ENCODE data around the gene KNSTRN.

Gene KNSTRN

GRCh38 chr15:40337597-40337996, 44.9 kb upstream of the KNSTRN start:
- TF ChIP-seq, protein P1, sequence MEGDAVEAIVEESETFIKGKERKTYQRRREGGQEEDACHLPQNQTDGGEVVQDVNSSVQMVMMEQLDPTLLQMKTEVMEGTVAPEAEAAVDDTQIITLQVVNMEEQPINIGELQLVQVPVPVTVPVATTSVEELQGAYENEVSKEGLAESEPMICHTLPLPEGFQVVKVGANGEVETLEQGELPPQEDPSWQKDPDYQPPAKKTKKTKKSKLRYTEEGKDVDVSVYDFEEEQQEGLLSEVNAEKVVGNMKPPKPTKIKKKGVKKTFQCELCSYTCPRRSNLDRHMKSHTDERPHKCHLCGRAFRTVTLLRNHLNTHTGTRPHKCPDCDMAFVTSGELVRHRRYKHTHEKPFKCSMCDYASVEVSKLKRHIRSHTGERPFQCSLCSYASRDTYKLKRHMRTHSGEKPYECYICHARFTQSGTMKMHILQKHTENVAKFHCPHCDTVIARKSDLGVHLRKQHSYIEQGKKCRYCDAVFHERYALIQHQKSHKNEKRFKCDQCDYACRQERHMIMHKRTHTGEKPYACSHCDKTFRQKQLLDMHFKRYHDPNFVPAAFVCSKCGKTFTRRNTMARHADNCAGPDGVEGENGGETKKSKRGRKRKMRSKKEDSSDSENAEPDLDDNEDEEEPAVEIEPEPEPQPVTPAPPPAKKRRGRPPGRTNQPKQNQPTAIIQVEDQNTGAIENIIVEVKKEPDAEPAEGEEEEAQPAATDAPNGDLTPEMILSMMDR (IDR thresholded peaks at IDR 0.05; ENCODE audit: low read depth, low read length), result no peak
- peak overlapping the region; percentile 3; the same call in 1 of the 2 replicates for H3K4me3 ChIP-seq (ENCODE audit: low read depth, low read length)

- TF ChIP-seq, protein P1 (IDR thresholded peaks at IDR 0.05; ENCODE audit: low read depth, low read length), result peak; percentile 75
- peak overlapping the region; percentile 64 for H3K4me3 ChIP-seq (ENCODE audit: low read depth, low read length)
Measured at GRCh38 chr15:40338041-40338657, 44.4 kb upstream of the KNSTRN start.

GRCh38 chr15:40338921-40339620, 43.5 kb upstream of the KNSTRN start:
- peak overlapping the region; percentile 64 for H3K4me3 ChIP-seq (ENCODE audit: low read depth, low read length)

DNA sequence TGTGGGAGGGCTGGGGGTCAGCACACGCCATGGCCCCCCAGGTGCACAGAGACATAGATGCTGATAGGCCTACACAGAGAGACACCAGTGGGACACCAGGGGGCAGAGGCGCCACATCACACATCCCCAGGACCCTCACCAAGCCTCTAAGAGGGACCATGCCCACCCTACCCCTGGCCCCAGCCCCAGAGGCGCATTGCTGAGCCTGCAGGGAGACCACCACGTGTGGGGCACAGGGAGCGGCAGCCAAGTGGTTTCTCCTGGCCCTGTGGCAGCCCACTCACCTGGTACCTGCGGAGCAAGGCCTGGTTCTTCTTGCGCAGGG, 42.9 kb upstream of the KNSTRN start:
- peak overlapping the region; percentile 64 for H3K4me3 ChIP-seq (ENCODE audit: low read depth, low read length)
- TF ChIP-seq, protein P1 (IDR thresholded peaks at IDR 0.05; ENCODE audit: low read depth, low read length), result no peak

More at GRCh38 chr15:40338921-40339620, 43.5 kb upstream of the KNSTRN start:
- TF ChIP-seq, protein P1 (IDR thresholded peaks at IDR 0.05; ENCODE audit: low read depth, low read length), result no peak

DNA sequence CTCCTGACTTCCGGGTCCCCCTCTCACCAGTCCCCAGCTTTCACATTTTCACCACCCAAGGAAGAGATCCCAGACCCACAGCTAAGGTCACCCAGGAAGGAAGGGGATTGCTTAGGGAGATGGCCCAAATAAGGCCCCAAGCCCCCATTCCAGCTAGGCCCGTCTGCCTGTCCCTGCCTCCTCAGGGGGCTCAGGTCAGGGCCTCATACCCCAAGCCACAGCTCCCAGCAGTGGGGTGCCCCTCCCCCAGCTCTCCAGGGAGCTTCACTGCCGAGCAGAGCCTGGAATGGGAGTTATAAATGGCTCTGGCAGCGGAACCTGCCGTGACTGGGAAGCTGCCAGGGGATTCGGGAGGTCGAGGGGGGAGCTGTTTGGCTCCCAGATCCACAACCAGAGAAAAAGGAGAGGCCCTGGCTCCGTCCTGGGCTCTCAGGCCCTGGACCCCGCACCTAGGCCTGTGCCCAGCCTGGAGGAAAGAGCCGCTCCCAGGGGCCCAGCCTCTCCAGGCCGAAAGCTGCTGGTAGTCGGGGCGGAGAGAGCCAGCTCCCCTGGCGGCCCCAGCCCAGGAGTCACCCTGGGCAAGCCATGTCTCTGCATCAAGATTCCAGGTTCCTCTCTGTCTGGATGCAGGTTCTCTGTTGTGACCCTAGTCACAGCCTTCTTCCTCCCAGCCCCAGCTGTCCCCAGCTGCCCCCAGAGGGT, 42.3 kb upstream of the KNSTRN start:
- TF ChIP-seq, protein P1 (IDR thresholded peaks at IDR 0.05; ENCODE audit: low read depth, low read length), result no peak
- peak overlapping the region; percentile 64 for H3K4me3 ChIP-seq (ENCODE audit: low read depth, low read length)

DNA sequence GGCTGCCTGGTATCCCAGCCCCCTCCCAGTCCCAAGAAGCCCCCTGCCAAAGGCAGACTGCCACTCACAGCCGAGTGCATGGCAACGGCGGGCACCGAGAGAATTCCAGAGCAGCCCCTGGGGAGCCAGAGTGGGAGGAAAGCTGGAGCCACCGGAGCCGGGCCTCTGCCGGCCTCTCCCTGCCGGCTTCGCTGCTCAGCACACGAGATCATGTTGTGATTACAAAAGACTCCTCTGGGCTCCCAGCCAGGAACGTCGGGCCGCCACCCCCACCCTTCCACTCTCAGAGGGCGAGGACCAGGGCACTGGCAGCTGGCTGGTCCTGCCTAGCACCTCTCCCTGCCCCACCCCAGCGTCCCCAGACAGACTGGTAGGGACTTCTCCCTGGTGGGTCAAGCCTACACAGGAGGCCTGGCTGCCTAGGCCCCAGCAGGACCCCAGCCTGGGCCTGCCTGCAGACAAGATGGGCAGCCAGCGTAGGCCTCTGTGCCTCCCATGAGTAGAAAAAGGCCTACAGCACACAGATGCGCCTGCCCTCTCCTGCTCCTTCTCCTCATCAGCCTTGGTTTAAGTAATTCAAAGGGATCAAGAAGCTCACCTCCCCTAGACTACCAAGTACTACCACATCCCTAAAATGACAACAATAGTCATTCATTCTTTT, 41.7 kb upstream of the KNSTRN start, which contains the start of gene CCDC9B:
CCDC9B (minus strand) TSS at position 200 of the 661 bp plus-strand sequence; CDS start at position 80, 120 bp downstream.
- peak within 1 kb of the TSS; percentile 64 for H3K4me3 ChIP-seq (ENCODE audit: low read depth, low read length)
- TF ChIP-seq, protein P1 (IDR thresholded peaks at IDR 0.05; ENCODE audit: low read depth, low read length), result no peak

All from WI38 (cell line).